ENCODE results near the gene LARP1B. TPM values are rescaled to one million over a fixed set of nuclear protein-coding genes. Genes with fewer than 3 reads are reported as not detected.

Gene LARP1B
- total RNA-seq, 2 experiments from 2014 or later = 8.4 to 8.9 TPM

GRCh38 chr4:128227991-128228571, 167.0 kb downstream of the LARP1B start:
- H3K36me3 ChIP-seq (ENCODE audit: insufficient read depth, low read length) = no peaks in the 10 kb centered on the region
- TF ChIP-seq CTCF (IDR thresholded peaks at IDR 0.05) = no peak
- ChIA-PET POLR2A (no interaction called here), CTCF (no interaction called here)
- intact Hi-C loops (cut with DNase I, micrococcal nuclease) = no loop called here
- no peaks in the 10 kb centered on the region for H3K36me3 Mint-ChIP-seq (ENCODE audit: low read depth)
- DNase-seq (no peak), ATAC-seq (ENCODE audit: poor library complexity) (no peak)
- no peaks in the 10 kb centered on the region for H3K27me3 ChIP-seq (ENCODE audit: control insufficient read depth in 1 of 2, insufficient read depth in 2 of 2, low read length in 2 of 2)
- H3K4me3 Mint-ChIP-seq = no peak overlapping the region
- no peak overlapping the region for H3K4me3 ChIP-seq (ENCODE audit: low read length)
- H3K27me3 Mint-ChIP-seq = no peaks in the 10 kb centered on the region
- no peak overlapping the region for H3K27ac ChIP-seq (ENCODE audit: low read depth in 1 of 2, low read length in 2 of 2)
- H3K27ac Mint-ChIP-seq = no peak overlapping the region
- no peaks in the 10 kb centered on the region for H3K4me1 Mint-ChIP-seq (ENCODE audit: low read depth)
- H3K4me1 ChIP-seq (ENCODE audit: insufficient read depth, low read length) = no peaks in the 10 kb centered on the region
- no peaks in the 10 kb centered on the region for H3K9me3 ChIP-seq (ENCODE audit: control insufficient read depth in 1 of 2, insufficient read depth in 1 of 2, low read length in 2 of 2)
- no peaks in the 10 kb centered on the region for H3K9me3 Mint-ChIP-seq

GRCh38 chr4:128228845-128229795, 168.0 kb downstream of the LARP1B start:
- ChIA-PET CTCF (interaction anchor here (0.6 kb wide), 1 partner anchor 32 kb away, joined by 3 read pairs; no protein-coding TSS in a partner anchor), POLR2A (no interaction called here)
- Mint-ChIP-seq H3K27me3 (no peaks in the 10 kb centered on the region), H3K4me3 (no peak overlapping the region), H3K36me3 (ENCODE audit: low read depth) (no peaks in the 10 kb centered on the region), H3K9me3 (no peaks in the 10 kb centered on the region), H3K4me1 (ENCODE audit: low read depth) (no peaks in the 10 kb centered on the region), H3K27ac (no peak overlapping the region)
- Histone ChIP-seq H3K4me1 (ENCODE audit: insufficient read depth, low read length) (no peaks in the 10 kb centered on the region), H3K36me3 (ENCODE audit: insufficient read depth, low read length) (no peaks in the 10 kb centered on the region), H3K27me3 (ENCODE audit: control insufficient read depth in 1 of 2, insufficient read depth in 2 of 2, low read length in 2 of 2) (no peaks in the 10 kb centered on the region), H3K4me3 (ENCODE audit: low read length) (no peak overlapping the region), H3K27ac (ENCODE audit: low read depth in 1 of 2, low read length in 2 of 2) (no peak overlapping the region), H3K9me3 (ENCODE audit: control insufficient read depth in 1 of 2, insufficient read depth in 1 of 2, low read length in 2 of 2) (no peaks in the 10 kb centered on the region)
- no peak for TF ChIP-seq CTCF (IDR thresholded peaks at IDR 0.05)
- DNase-seq (no peak), ATAC-seq (ENCODE audit: poor library complexity) (no peak)
- intact Hi-C loops (cut with DNase I, micrococcal nuclease) = no loop called here

GRCh38 chr4:128232719-128233118, 171.6 kb downstream of the LARP1B start:
- H3K4me1 Mint-ChIP-seq (ENCODE audit: low read depth) = no peaks in the 10 kb centered on the region
- H3K4me1 ChIP-seq (ENCODE audit: insufficient read depth, low read length) = no peaks in the 10 kb centered on the region
- no peak for DNase-seq
- no peak overlapping the region for H3K4me3 Mint-ChIP-seq
- intact Hi-C loops (cut with DNase I, micrococcal nuclease) = no loop called here
- no peak overlapping the region for H3K4me3 ChIP-seq (ENCODE audit: low read length)
- ChIA-PET CTCF (no interaction called here), POLR2A (no interaction called here)
- no peaks in the 10 kb centered on the region for H3K27me3 ChIP-seq (ENCODE audit: control insufficient read depth in 1 of 2, insufficient read depth in 2 of 2, low read length in 2 of 2)
- H3K27ac ChIP-seq (ENCODE audit: low read depth in 1 of 2, low read length in 2 of 2) = no peak overlapping the region
- no peaks in the 10 kb centered on the region for H3K36me3 ChIP-seq (ENCODE audit: insufficient read depth, low read length)
- ATAC-seq (ENCODE audit: poor library complexity) = no peak
- H3K27me3 Mint-ChIP-seq = peaks cover 4% of the 10 kb centered on the region
- no peaks in the 10 kb centered on the region for H3K9me3 Mint-ChIP-seq
- no peaks in the 10 kb centered on the region for H3K36me3 Mint-ChIP-seq (ENCODE audit: low read depth)
- no peak for TF ChIP-seq CTCF (IDR thresholded peaks at IDR 0.05)
- no peak overlapping the region for H3K27ac Mint-ChIP-seq
- no peaks in the 10 kb centered on the region for H3K9me3 ChIP-seq (ENCODE audit: control insufficient read depth in 1 of 2, insufficient read depth in 1 of 2, low read length in 2 of 2)

Measured in CD4-positive, alpha-beta T cell (primary cell).